IPS DF 6.9 (cell line): Measurements from ENCODE around the gene DDX50.
A peak's percentile ranks its signal among the peaks of the same experiment; 100 is the strongest.

Experiments
- DNase-seq: peaks from one replicate; pipeline ENCODE4 v3.0.0-alpha.2; 2013; ENCODE audit warnings: low read depth, low spot score
- H3K27ac ChIP-seq: one replicate; pipeline ENCODE4 v1.5.1; 2013; ENCODE audit warnings: low read length, control low read depth
- H3K27me3 ChIP-seq: 2 replicates; pipeline ENCODE4 v1.6.1; 2013; ENCODE audit warnings: mild to moderate bottlenecking, low read length; ENCODE audit not compliant: control insufficient read depth, insufficient read depth
- H3K36me3 ChIP-seq: 2 replicates; pipeline ENCODE4 v1.6.1; 2013; ENCODE audit warnings: low read length; ENCODE audit not compliant: control insufficient read depth, insufficient read depth
- H3K4me1 ChIP-seq: 2 replicates; pipeline ENCODE4 v1.6.1; 2013; ENCODE audit warnings: low read length; ENCODE audit not compliant: control insufficient read depth, insufficient read depth
- H3K4me3 ChIP-seq: 2 replicates; pipeline ENCODE4 v1.5.1; 2013; ENCODE audit warnings: mild to moderate bottlenecking, low read length
- H3K9me3 ChIP-seq: 2 replicates; pipeline ENCODE4 v1.6.1; 2013; ENCODE audit warnings: low read length, inconsistent platforms; ENCODE audit not compliant: control insufficient read depth, insufficient read depth
- WGBS: extraction: QIAGEN DNeasy Blood & Tissue Kit; methylation state at CpG from one replicate; pipeline ENCODE4 v1.1.7; 2013; ENCODE audit warnings: mixed read lengths, missing lambda C conversion rate; ENCODE audit not compliant: insufficient read length, insufficient coverage; 5-methylcytosine and 5-hydroxymethylcytosine counted together

Gene DDX50

DNA sequence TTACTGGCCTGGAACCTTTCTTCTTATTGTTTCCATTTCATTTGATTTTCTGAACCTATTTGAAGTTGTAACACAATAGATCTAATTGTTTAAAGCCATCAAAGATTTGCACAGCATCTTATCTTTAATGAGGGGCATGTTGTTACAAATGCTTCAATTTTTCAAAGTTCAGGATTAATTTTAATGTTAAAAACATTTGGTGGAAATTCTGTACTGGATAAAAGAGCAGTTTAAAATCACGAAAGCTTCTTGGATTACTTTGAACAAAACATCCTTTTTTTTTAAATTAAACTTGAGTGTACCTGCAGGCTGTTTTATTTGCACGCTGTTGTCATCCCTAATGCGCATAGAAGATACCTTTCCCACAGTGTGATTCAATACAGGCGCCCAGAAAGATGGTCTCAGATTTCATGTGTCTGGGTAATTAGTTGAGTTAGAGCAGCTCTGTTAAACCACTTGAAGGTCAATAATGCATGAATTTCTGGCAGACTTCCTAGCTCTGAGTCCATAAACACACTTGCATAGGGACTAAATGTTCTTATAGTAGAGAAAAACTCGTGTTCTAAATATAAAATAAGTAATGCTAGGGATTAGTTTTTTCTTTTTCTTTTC is 29.3 kb upstream of the DDX50 start:
- WGBS, result no CpG with 5 or more reads among the region's 5 CpGs
- H3K4me1 ChIP-seq, result peaks cover 2% of the 10 kb centered on the region; the same call in 1 of the 2 replicates
- H3K27me3 ChIP-seq, result no peaks in the 10 kb centered on the region
- H3K36me3 ChIP-seq, result no peaks in the 10 kb centered on the region
- H3K27ac ChIP-seq, result no peak overlapping the region
- H3K9me3 ChIP-seq, result no peaks in the 10 kb centered on the region
- H3K4me3 ChIP-seq, result no peak overlapping the region
- no peak for DNase-seq

DNA sequence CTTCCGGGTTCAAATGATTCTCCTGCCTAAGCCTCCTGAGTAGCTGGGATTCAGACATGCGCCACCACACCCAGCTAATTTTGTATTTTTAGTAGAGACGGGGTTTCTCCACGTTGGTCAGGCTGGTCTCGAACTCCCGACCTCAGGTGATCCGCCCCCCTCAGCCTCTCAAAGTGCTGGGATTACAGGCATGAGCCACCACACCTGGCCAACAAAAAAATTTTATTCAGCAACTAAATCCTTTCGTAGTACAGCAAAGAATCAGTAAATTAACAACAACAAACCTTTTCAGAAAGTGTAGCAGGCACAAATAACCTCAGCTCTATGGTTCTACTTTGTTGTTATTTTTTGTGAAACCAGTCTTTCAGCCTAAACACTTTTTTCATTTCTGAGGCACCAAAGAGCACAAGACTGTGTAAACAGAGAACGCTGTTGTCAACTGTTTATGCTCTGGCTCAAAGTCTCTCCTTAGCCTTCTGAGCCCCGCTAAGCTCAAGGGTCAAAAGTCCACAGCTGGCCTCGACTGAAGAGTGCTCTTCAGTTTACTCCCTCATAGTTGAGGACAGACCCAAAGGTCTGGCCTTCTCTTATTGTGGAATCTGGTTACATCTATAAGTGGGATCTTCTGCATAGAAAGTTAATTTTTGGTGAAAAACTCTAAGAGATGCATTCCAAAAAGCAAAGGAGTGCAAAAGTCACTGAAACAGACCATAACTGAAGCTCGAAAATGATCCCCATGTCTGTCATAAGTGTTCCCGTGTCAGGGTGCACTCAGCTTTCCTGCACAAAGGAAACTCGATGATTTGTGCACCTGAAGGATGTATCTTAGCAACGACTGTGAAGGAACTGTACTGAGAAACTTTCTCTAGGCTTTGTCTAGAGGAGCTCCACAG is 24.6 kb upstream of the DDX50 start:
- peaks cover 6% of the 10 kb centered on the region for H3K4me1 ChIP-seq
- H3K4me3 ChIP-seq, result no peak overlapping the region
- DNase-seq, result no peak
- H3K9me3 ChIP-seq, result no peaks in the 10 kb centered on the region
- no CpG with 5 or more reads among the region's 15 CpGs for WGBS
- H3K27ac ChIP-seq, result no peak overlapping the region
- H3K27me3 ChIP-seq, result no peaks in the 10 kb centered on the region
- no peaks in the 10 kb centered on the region for H3K36me3 ChIP-seq

DNA sequence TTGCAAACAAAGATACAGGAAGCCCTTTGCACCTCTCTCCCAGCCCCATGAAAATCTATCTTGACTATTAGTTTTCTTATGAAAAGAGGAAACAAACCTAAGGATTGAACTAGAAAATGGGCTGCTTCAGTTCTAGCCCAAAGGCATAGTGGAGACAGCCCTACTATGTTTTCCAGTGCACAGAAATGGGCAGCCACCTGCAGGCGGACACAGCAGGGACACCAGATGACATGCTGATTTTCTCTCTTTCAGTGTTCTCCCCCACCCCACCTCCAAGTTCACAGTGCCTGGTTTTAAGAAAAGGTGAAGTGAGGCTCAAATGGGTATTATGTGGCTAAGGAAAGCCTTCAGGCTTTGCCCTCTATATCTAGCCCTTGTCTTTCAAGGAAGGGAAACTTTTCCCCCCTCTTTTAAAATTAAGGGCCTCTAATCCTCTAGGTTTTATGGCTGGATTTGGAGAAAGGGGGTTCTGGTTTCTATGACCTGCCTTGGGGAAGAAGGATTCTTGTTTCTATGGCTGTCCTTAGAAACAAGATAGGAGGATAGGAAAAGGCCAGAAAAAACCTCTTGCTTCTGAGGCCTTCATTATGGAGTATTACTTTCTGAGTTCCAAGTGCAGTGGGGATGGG is 23.5 kb upstream of the DDX50 start:
- Histone ChIP-seq H3K27me3 (no peaks in the 10 kb centered on the region), H3K36me3 (no peaks in the 10 kb centered on the region), H3K9me3 (no peaks in the 10 kb centered on the region), H3K4me3 (no peak overlapping the region), H3K27ac (no peak overlapping the region), H3K4me1 (peaks cover 6% of the 10 kb centered on the region)
- WGBS, result no CpG with 5 or more reads among the region's 1 CpG
- DNase-seq, result no peak

DNA sequence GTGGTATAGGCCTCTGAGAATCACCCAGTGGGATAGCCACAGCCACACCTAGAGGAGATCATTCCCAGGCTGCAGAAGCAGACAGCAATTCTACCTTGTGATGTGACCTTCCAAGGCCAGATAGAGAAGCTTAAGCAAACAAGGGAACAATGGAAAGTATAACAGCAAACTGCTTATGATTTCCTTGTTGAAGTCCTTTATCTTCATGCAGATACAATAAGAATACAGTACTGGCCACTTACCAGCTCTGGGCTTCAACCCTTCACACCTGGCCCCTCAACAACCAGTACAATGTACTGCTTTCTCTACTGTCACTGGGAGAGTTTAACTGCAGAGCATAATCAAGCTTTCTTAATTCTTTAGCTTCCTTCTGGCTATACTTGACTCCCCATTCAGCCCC is 22.6 kb upstream of the DDX50 start:
- Histone ChIP-seq H3K4me3 (no peak overlapping the region), H3K4me1 (peaks cover 6% of the 10 kb centered on the region), H3K9me3 (no peaks in the 10 kb centered on the region), H3K27me3 (no peaks in the 10 kb centered on the region), H3K27ac (no peak overlapping the region), H3K36me3 (no peaks in the 10 kb centered on the region)
- DNase-seq, result no peak

DNA sequence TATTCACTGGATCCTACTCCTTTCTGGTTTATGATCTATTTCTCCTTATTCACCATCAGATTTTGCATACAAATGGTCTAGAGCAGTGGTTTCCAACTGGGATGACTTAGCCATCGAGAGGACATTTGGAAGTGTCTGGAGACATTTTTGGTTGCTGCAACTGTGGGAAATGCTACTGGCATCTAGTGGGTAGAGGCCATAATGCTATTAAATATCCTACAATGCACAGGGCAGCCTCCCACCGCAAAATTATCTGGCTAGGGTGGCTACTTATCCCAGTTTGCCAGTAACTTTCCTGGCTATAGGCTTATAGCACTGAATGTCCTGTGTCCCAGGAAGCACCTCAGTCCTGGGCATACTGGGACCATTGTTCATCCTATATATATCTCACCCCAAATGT is 21.5 kb upstream of the DDX50 start:
- DNase-seq, result no peak
- H3K27me3 ChIP-seq, result no peaks in the 10 kb centered on the region
- H3K4me3 ChIP-seq, result no peak overlapping the region
- no CpG with 5 or more reads among the region's 2 CpGs for WGBS
- no peak overlapping the region for H3K27ac ChIP-seq
- peaks cover 6% of the 10 kb centered on the region for H3K4me1 ChIP-seq
- no peaks in the 10 kb centered on the region for H3K9me3 ChIP-seq
- H3K36me3 ChIP-seq, result no peaks in the 10 kb centered on the region

DNA sequence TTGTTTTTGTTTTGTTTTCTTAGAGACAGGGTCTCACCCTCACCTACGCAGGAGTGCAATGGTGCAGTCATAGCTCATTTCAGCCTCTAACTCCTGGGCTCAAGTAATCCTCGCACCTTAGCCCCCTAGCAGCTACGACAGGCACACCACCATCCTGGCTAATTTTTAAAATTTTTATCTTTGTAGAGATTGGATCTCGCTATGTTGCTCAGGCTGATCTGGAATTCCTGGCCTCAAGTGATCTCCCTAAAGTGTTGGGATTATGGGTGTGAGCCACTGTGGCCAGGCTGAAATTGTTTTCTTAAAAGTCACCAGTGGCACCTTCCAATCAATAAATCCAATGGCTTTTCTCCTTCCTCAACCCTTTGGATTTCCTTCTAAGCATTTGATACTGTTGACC is 20.9 kb upstream of the DDX50 start:
- no peaks in the 10 kb centered on the region for H3K9me3 ChIP-seq
- no peaks in the 10 kb centered on the region for H3K27me3 ChIP-seq
- peaks cover 6% of the 10 kb centered on the region for H3K4me1 ChIP-seq
- H3K36me3 ChIP-seq, result no peaks in the 10 kb centered on the region
- DNase-seq, result no peak
- WGBS, result no CpG with 5 or more reads among the region's 4 CpGs
- no peak overlapping the region for H3K4me3 ChIP-seq
- no peak overlapping the region for H3K27ac ChIP-seq

DNA sequence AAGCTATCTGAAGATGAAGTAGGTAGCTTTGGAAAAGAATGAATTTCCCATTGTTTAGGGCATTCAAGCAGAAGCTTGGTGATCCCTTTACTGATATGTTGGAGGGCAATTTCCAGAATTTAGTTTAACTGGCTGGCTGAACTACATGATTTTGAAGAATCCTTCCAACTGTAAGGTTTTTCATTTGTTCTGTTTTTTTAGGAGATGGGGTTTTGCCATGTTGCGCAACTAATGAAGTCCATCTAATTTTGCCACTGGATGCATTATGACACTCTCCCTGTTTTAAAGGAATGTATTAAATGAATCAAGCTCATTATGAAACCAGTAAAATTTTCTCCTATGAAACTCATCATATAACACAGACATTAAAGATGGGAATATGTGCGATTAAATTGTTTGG is 6.1 kb upstream of the DDX50 start:
- Histone ChIP-seq H3K9me3 (no peaks in the 10 kb centered on the region), H3K27me3 (no peaks in the 10 kb centered on the region), H3K4me1 (no peaks in the 10 kb centered on the region), H3K27ac (no peak overlapping the region), H3K4me3 (no peak overlapping the region), H3K36me3 (no peaks in the 10 kb centered on the region)
- WGBS, result no CpG with 5 or more reads among the region's 2 CpGs
- no peak for DNase-seq

DNA sequence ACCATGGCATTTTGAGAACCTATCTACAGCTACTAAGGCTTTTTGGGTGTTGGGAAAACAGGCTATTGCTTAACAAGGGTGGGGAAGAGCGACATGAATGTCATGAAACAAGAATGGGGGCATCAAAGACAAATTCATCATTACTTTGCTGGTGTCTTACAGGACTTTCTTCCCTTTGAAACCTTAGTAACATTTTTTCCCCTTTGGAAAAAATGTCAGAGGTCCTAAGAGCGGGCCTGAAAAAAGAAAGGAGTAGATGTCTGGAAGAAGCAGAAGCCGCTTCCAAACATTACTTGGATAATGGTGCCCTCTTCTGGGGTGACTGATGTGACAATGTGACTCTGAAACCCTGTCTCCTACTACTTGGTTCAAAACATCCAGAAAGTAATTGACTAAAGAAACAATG is 3.8 kb upstream of the DDX50 start:
- no peak overlapping the region for H3K27ac ChIP-seq
- no CpG with 5 or more reads among the region's 3 CpGs for WGBS

DNA sequence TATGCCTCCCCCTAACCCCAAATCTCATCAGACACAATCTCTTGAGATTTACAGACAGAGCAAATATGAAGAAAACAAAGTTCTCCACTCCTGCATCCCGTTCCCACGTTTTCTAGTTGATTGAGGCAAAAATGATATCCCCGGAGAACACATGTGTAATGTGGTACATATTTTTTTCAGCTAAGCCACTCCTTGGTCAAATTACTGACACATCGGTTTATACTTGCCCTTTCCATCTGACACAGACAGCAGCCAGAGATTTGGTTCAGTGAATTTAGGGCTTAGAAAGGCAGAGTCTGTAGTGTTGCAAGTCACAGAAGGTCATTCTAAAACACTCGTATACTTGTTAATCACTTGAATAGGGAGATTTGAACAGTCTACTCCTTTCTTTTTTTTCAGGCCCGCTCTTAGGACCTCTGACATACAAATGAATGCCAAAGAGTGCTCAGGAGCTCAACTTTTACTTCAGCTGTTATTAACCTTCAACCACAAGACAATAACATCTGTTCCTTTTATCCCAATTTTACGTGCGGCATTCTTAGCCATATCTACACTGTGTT is 1.8 kb upstream of the DDX50 start:
- WGBS, result no CpG with 5 or more reads among the region's 8 CpGs
- no peak for DNase-seq
- H3K27ac ChIP-seq, result no peak overlapping the region
- H3K4me3 ChIP-seq, result no peak overlapping the region
- H3K4me1 ChIP-seq, result no peaks in the 10 kb centered on the region; the same call in 1 of the 2 replicates
- no peaks in the 10 kb centered on the region for H3K9me3 ChIP-seq
- no peaks in the 10 kb centered on the region for H3K36me3 ChIP-seq
- H3K27me3 ChIP-seq, result no peaks in the 10 kb centered on the region

More for the DNA sequence above, 3.8 kb upstream of the DDX50 start:
- Histone ChIP-seq H3K36me3 (no peaks in the 10 kb centered on the region), H3K4me3 (no peak overlapping the region), H3K27me3 (no peaks in the 10 kb centered on the region), H3K9me3 (no peaks in the 10 kb centered on the region), H3K4me1 (no peaks in the 10 kb centered on the region; the same call in 1 of the 2 replicates)
- DNase-seq, result no peak

DNA sequence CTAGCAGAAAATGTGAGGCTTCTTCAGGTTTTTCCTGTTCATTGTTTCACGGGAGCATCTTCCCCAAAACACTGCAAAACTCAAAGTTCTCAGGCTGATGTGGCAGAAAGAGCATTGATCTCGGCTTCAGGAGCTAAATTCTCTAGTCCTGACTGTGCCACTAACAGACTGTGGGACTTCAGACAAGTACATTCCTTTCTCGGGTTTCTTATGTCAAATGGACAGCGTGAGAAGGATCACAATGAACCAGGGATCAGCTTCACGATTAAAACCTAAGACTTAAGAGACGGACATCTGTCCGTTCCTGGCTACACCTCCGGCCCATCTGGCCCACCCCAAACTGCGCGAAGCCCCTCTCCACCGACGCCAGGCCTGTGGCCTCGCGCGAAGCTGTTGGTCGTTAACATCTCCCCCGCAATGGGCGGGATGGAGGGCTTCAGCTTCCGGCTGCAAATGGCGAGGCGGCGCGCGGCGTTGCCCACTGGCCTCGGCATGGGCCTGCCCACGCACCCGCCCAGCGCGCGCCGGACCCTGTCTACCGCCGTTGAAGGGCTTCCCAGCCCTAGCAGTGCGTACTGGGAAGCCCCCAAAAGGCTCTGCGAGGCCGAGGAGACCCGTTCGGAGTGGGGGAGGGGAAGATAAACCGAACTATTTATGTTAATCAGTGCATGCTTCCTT is 549 bp upstream of the DDX50 start:
- DNase-seq, result no peak
- H3K4me1 ChIP-seq, result no peaks in the 10 kb centered on the region; the same call in 1 of the 2 replicates

More for the DNA sequence above, 549 bp upstream of the DDX50 start:
- H3K9me3 ChIP-seq, result no peaks in the 10 kb centered on the region
- H3K36me3 ChIP-seq, result no peaks in the 10 kb centered on the region
- H3K4me3 ChIP-seq, result peak overlapping the region; percentile 68; the same call in 1 of the 2 replicates
- H3K27me3 ChIP-seq, result no peaks in the 10 kb centered on the region
- WGBS, result no CpG with 5 or more reads among the region's 40 CpGs
- H3K27ac ChIP-seq, result no peak overlapping the region
